GM21360 (cell line): ENCODE data around the gene ITIH3.

Source experiments
- ATAC-seq: cut with Tn5 transposase; IDR thresholded peaks from one replicate; pipeline ENCODE4 v1.9.1; 2021; ENCODE audit warnings: mild to moderate bottlenecking, moderate library complexity; ENCODE audit not compliant: unreplicated experiment

ITIH3 gene

GRCh38 chr3:52792961-52793695 is 1.5 kb upstream of the ITIH3 start:
- ATAC-seq: no peak

GRCh38 chr3:52793702-52794611 is 639 bp upstream of the ITIH3 start:
- no peak for ATAC-seq

- no peak for ATAC-seq
Measured at GRCh38 chr3:52795298-52795900, 803 bp downstream of the ITIH3 start.

- ATAC-seq: no peak
Measured at GRCh38 chr3:52796411-52796810, 1.8 kb downstream of the ITIH3 start.

GRCh38 chr3:52798376-52798977 is 3.9 kb downstream of the ITIH3 start:
- ATAC-seq: no peak

GRCh38 chr3:52798978-52799476 is 4.4 kb downstream of the ITIH3 start:
- ATAC-seq: no peak

GRCh38 chr3:52800079-52800478 is 5.5 kb downstream of the ITIH3 start:
- no peak for ATAC-seq

- no peak for ATAC-seq
Measured at GRCh38 chr3:52801839-52802238, 7.2 kb downstream of the ITIH3 start.

- no peak for ATAC-seq
Measured at GRCh38 chr3:52805270-52806039, 10.9 kb downstream of the ITIH3 start.

- no peak for ATAC-seq
Measured at GRCh38 chr3:52809149-52809548, 14.6 kb downstream of the ITIH3 start.

- no peak for ATAC-seq
Measured at GRCh38 chr3:52809662-52810377, 15.2 kb downstream of the ITIH3 start.

- no peak for ATAC-seq
Measured at GRCh38 chr3:52810923-52811322, 16.3 kb downstream of the ITIH3 start.

- no peak for ATAC-seq
Measured at GRCh38 chr3:52811452-52812011, 16.9 kb downstream of the ITIH3 start.

- no peak for ATAC-seq
Measured at GRCh38 chr3:52813810-52814209, 19.2 kb downstream of the ITIH3 start.

- ATAC-seq: no peak
Measured at GRCh38 chr3:52816199-52816598, 21.6 kb downstream of the ITIH3 start.

- no peak for ATAC-seq
Measured at GRCh38 chr3:52816654-52817053, 22.1 kb downstream of the ITIH3 start.

- ATAC-seq: no peak
Measured at GRCh38 chr3:52817221-52817620, 22.6 kb downstream of the ITIH3 start.

GRCh38 chr3:52817860-52818259 is 23.3 kb downstream of the ITIH3 start:
- no peak for ATAC-seq

GRCh38 chr3:52819936-52820335 is 25.3 kb downstream of the ITIH3 start:
- no peak for ATAC-seq
